Kidney (tissue), 14 donors: Measurements from ENCODE around the gene TRIM9. TPM values are rescaled to one million over a fixed set of nuclear protein-coding genes. Genes with fewer than 3 reads are reported as not detected.

Experiments
- DNase-seq, 5 donors: peaks; one replicate each; pipeline ENCODE4 v3.0.0-alpha.2; 2013 to 2020
- FAIRE-seq: peaks from 2 replicates; lab custom pipeline; 2012; peaks lifted over from hg19 to GRCh38; lab: Jason Lieb, UNC
- H3K27ac ChIP-seq, 2 donors: one replicate each; pipeline ENCODE4 v1.7.0; 2013; ENCODE audit warnings: low read depth in 2 of 2, low read length in 2 of 2, inconsistent platforms in 1 of 2
- H3K27me3 ChIP-seq: one replicate; pipeline ENCODE4 v1.7.1; 2013; ENCODE audit warnings: low read length, inconsistent platforms; ENCODE audit not compliant: control insufficient read depth, insufficient read depth
- H3K36me3 ChIP-seq, 3 donors: one replicate each; pipeline versions ENCODE4 v1.7.0 to v1.7.1; 2013; ENCODE audit warnings: low read length in 3 of 3, control low read depth in 1 of 3, inconsistent platforms in 1 of 3; ENCODE audit not compliant: insufficient read depth in 3 of 3, control insufficient read depth in 2 of 3
- H3K4me1 ChIP-seq, 3 donors: one replicate each; pipeline versions ENCODE4 v1.7.0 to v1.7.1; 2013; ENCODE audit warnings: low read length in 3 of 3, inconsistent platforms in 1 of 3, low read depth in 1 of 3; ENCODE audit not compliant: control insufficient read depth in 2 of 3, insufficient read depth in 2 of 3
- H3K4me3 ChIP-seq, 3 donors: one replicate each; pipeline versions ENCODE4 v1.7.0 to v1.8.1; 2013; ENCODE audit warnings: low read length in 3 of 3, control low read depth in 1 of 3, inconsistent platforms in 1 of 3
- H3K9ac ChIP-seq, 3 donors: one replicate each; pipeline versions ENCODE4 v1.7.0 to v1.7.1; 2013; ENCODE audit warnings: low read length in 3 of 3, control low read depth in 1 of 3, inconsistent platforms in 1 of 3
- H3K9me3 ChIP-seq, 3 donors: one replicate each; pipeline versions ENCODE4 v1.7.0 to v1.7.1; 2013; ENCODE audit warnings: low read length in 3 of 3, control low read depth in 1 of 3, inconsistent platforms in 1 of 3; ENCODE audit not compliant: control insufficient read depth in 2 of 3, insufficient read depth in 1 of 3
- CTCF ChIP-seq: IDR thresholded peaks from 3 replicates; pipeline ENCODE4 v1.5.1; 2012; ENCODE audit warnings: mild to moderate bottlenecking, moderate library complexity, borderline replicate concordance; ENCODE audit not compliant: insufficient read depth; ENCODE audit errors: extremely low read depth
- intact Hi-C: fragments of 100-400 bp; cut with DNase I; formaldehyde crosslinking; loops from one replicate; pipeline ENCODE4 v1.11.1; 2022
- polyA plus RNA-seq: library from polyadenylated mRNA; stranded (reverse); fragments of 350-450 nt; fragmentation: Illumina TruSeq; extraction: RNeasy Lipid Tissue Mini Kit (QIAGEN cat#74804); gene quantifications from one replicate; pipeline ENCODE4 v1.2.3, GENCODE V29; 2014; ENCODE audit warnings: low read depth, low replicate concordance; ENCODE audit not compliant: insufficient read depth
- total RNA-seq: library from RNA; stranded (reverse); fragmentation: NEBNext Ultra II Directional; extraction: Animal tissue kit (Norgen Biotek cat#: 25700); gene quantifications from one replicate; pipeline ENCODE4 v1.2.1, GENCODE V29; 2021
- donor health status: control.
- donor health status: control.
- donor health status: control.
- donor health status: control.
- donor health status: control.
- donor health status: DM: yes; HTN: yes; CAD: no.
- donor health status: Normal renal cell carcinoma (clear cell type).

Gene TRIM9
- total and polyA plus RNA-seq, 2 donors from 2014 or later, result 0.67 to 2.0 TPM

GRCh38 chr14:51006324-51006723, 88.6 kb downstream of the TRIM9 start:
- no peak for FAIRE-seq
- Histone ChIP-seq H3K27me3 (no peaks in the 10 kb centered on the region), H3K36me3 (no peaks in the 10 kb centered on the region), H3K27ac (peak overlapping the region in 1 of 2 donors; percentile 7), H3K4me3 (no peak overlapping the region), H3K4me1 (peaks cover 0 to 3% (median 3%) of the 10 kb centered on the region in 3 donors), H3K9ac (no peak overlapping the region), H3K9me3 (no peaks in the 10 kb centered on the region)
- no peak for TF ChIP-seq CTCF
- intact Hi-C loops, result no loop called here
- DNase-seq, result no peak

GRCh38 chr14:51004801-51005526, 89.9 kb downstream of the TRIM9 start:
- Histone ChIP-seq H3K36me3 (no peaks in the 10 kb centered on the region), H3K9ac (no peak overlapping the region), H3K9me3 (no peaks in the 10 kb centered on the region), H3K27me3 (no peaks in the 10 kb centered on the region), H3K4me1 (peaks cover 0 to 3% (median 3%) of the 10 kb centered on the region in 3 donors), H3K27ac (peak overlapping the region in 1 of 2 donors; percentile 32), H3K4me3 (no peak overlapping the region)
- DNase-seq (no peak), FAIRE-seq (no peak)
- intact Hi-C loops, result no loop called here
- TF ChIP-seq CTCF, result no peak

GRCh38 chr14:51004352-51004800, 90.5 kb downstream of the TRIM9 start:
- H3K27ac ChIP-seq, result no peak overlapping the region
- DNase-seq, result no peak

More at GRCh38 chr14:51004352-51004800, 90.5 kb downstream of the TRIM9 start:
- intact Hi-C loops, result no loop called here
- H3K36me3 ChIP-seq, result no peaks in the 10 kb centered on the region
- H3K4me3 ChIP-seq, result no peak overlapping the region
- no peaks in the 10 kb centered on the region for H3K27me3 ChIP-seq
- FAIRE-seq, result no peak
- H3K9me3 ChIP-seq, result no peaks in the 10 kb centered on the region
- TF ChIP-seq CTCF, result no peak
- no peak overlapping the region for H3K9ac ChIP-seq
- peaks cover 0 to 3% (median 3%) of the 10 kb centered on the region in 3 donors for H3K4me1 ChIP-seq
